Ascending aorta (tissue), 2 donors: Measurements from ENCODE around the gene CDC14A. TPM values are rescaled to one million over a fixed set of nuclear protein-coding genes. Genes with fewer than 3 reads are reported as not detected.

ENCODE experiments used
- DNase-seq, 2 donors: peaks; one replicate each; pipeline ENCODE4 v3.0.0-alpha.2; 2019; ENCODE audit warnings: low spot score in 2 of 2
- H3K27ac ChIP-seq, 2 donors: fragments of 200-600 bp; sonication (generic); one replicate each; pipeline ENCODE4 v1.5.1; 2016 to 2017; ENCODE audit warnings: mild to moderate bottlenecking in 1 of 2
- H3K27me3 ChIP-seq: fragments of 200-600 bp; sonication (generic); one replicate; pipeline ENCODE4 v1.5.1; 2017
- H3K36me3 ChIP-seq, 2 donors: fragments of 200-600 bp; sonication (generic); one replicate each; pipeline ENCODE4 v1.5.1; 2016
- H3K4me1 ChIP-seq, 2 donors: fragments of 200-600 bp; sonication (generic); one replicate each; pipeline ENCODE4 v1.5.1; 2016 to 2017; ENCODE audit warnings: mild to moderate bottlenecking in 1 of 2
- H3K4me3 ChIP-seq, 2 donors: fragments of 200-600 bp; sonication (generic); one replicate each; pipeline ENCODE4 v1.5.1; 2016 to 2017; ENCODE audit warnings: mild to moderate bottlenecking in 1 of 2
- H3K9me3 ChIP-seq, 2 donors: fragments of 200-600 bp; sonication (generic); one replicate each; pipeline ENCODE4 v1.5.1; 2016
- intact Hi-C: fragments of 100-400 bp; cut with DNase I; formaldehyde crosslinking; loops from one replicate; pipeline ENCODE4 v1.15.1; 2023
- total RNA-seq: library from RNA; depleted of rRNA; stranded (reverse); fragments of >200 nt; gene quantifications from one replicate; pipeline ENCODE4 v1.1.0, GENCODE V29; 2016
- TF ChIP-seq, protein P1 (sequence below), 3 experiments: fragments of 200-600 bp in 2 of 3; fragments of 450-650 bp in 1 of 3; sonication (generic) in 2 of 3; IDR thresholded peaks; one replicate each; pipeline ENCODE4 v1.5.1; 2016 to 2019; ENCODE audit warnings: antibody characterized with exemption in 3 of 3, mild to moderate bottlenecking in 1 of 3, moderate library complexity in 1 of 3

Gene CDC14A
- total RNA-seq, 1 donor from 2014 or later: 2.0 TPM

DNA sequence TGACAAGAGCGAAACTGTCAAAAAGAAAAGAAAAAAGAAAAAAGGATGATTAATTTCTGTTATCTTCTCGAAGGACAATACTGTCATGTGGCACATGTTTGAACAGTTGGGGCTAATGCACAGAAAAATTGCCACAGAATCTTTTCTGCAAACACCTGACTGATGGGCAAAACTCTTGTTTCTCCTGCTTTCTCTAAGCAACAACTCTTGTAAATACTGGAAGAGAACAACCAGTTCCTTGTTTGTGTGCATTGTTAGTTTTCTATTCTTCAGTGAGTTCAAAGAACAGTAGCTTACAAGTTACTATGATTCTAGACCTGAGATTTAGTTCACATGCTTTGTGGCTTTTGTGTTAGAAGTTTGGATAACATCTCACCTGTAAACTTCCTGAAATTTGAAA lies 60.7 kb downstream of the CDC14A start:
- TF ChIP-seq, protein P1, sequence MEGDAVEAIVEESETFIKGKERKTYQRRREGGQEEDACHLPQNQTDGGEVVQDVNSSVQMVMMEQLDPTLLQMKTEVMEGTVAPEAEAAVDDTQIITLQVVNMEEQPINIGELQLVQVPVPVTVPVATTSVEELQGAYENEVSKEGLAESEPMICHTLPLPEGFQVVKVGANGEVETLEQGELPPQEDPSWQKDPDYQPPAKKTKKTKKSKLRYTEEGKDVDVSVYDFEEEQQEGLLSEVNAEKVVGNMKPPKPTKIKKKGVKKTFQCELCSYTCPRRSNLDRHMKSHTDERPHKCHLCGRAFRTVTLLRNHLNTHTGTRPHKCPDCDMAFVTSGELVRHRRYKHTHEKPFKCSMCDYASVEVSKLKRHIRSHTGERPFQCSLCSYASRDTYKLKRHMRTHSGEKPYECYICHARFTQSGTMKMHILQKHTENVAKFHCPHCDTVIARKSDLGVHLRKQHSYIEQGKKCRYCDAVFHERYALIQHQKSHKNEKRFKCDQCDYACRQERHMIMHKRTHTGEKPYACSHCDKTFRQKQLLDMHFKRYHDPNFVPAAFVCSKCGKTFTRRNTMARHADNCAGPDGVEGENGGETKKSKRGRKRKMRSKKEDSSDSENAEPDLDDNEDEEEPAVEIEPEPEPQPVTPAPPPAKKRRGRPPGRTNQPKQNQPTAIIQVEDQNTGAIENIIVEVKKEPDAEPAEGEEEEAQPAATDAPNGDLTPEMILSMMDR (IDR thresholded peaks at IDR 0.05): no peak
- H3K27ac ChIP-seq: no peak overlapping the region

DNA sequence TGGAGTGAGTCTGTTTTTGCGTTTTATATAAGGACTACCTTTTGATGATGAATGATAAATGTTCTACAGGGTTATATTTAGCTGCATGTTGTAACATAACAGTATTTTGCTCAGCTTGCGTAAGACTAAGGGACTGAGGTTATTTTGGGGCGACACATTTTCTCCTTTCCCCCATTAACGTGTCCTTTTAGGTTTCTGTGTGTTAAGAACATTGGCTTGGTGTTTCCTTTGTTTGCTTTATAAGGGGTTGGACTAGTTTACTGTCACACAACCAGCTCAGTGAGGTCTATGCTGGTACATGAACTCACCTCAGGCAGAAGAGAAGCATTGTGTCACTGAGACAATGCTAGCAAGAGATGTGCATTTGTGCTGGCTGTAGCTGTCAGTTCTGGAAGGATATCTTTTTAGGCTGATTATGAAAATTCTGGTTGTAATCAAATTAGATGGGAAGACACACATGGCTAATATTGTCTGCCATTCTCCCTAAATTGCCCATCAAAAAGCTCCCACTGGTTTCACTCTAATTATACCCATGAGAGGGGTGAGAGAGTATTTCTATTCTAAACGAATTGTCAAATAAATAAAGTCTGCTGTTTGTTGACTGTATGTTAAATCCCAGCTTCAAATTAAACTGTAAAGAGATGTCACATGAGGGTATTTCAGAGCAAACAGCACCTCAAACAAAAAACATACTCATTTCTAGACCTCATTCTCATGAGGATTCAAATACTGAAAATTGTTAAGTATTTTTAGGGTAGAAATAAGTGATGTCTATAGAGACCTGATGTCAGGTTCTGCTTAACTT lies 62.6 kb downstream of the CDC14A start:
- H3K9me3 ChIP-seq: no peaks in the 10 kb centered on the region
- TF ChIP-seq, protein P1 (IDR thresholded peaks at IDR 0.05): no peak
- H3K36me3 ChIP-seq: no peaks in the 10 kb centered on the region
- no peaks in the 10 kb centered on the region for H3K27me3 ChIP-seq
- no peak overlapping the region for H3K4me3 ChIP-seq
- DNase-seq: no peak
- H3K27ac ChIP-seq: no peak overlapping the region
- H3K4me1 ChIP-seq: no peaks in the 10 kb centered on the region
- intact Hi-C loops: no loop called here

More for the DNA sequence above, 60.7 kb downstream of the CDC14A start:
- no peaks in the 10 kb centered on the region for H3K4me1 ChIP-seq
- DNase-seq: no peak
- no peaks in the 10 kb centered on the region for H3K27me3 ChIP-seq
- no peaks in the 10 kb centered on the region for H3K9me3 ChIP-seq
- intact Hi-C loops: no loop called here
- no peaks in the 10 kb centered on the region for H3K36me3 ChIP-seq
- no peak overlapping the region for H3K4me3 ChIP-seq

DNA sequence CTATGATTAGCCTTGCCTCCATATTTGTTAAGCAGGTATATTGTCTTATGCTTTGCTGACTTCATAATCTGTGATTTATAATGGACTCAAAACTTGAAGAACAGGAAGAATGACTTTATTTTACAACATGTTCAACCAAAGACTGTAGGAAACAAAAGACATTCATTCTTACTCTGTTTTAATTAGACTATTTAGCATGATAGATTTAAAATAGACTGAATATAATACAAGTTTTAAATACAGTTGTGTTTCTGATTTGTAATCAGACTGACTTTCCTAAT lies 63.1 kb downstream of the CDC14A start:
- H3K4me1 ChIP-seq: no peaks in the 10 kb centered on the region
- TF ChIP-seq, protein P1 (IDR thresholded peaks at IDR 0.05): no peak
- H3K27me3 ChIP-seq: no peaks in the 10 kb centered on the region
- H3K4me3 ChIP-seq: no peak overlapping the region
- DNase-seq: no peak
- intact Hi-C loops: no loop called here
- no peak overlapping the region for H3K27ac ChIP-seq
- H3K9me3 ChIP-seq: no peaks in the 10 kb centered on the region
- H3K36me3 ChIP-seq: no peaks in the 10 kb centered on the region

DNA sequence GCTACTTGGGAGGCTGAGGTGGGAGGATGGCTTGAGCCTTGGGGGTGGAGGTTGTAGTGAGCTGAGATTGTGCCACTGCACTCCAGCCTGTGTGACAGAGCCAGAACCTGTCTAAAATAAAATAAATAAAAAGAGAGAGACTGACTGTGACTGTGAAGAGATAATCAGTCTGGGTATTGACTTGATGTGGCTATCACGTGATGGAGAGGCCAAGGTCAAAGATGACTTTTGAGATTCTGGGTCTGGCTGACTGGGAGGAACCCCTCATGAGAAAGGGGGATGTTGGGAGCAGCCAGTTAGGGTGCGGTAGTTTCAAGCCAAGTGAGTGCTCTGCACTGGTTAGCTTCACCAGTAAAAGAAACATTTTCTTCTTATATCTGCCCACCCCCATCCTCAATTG lies 66.8 kb downstream of the CDC14A start:
- H3K4me3 ChIP-seq: no peak overlapping the region
- no peaks in the 10 kb centered on the region for H3K36me3 ChIP-seq
- intact Hi-C loops: no loop called here
- no peaks in the 10 kb centered on the region for H3K9me3 ChIP-seq
- H3K27me3 ChIP-seq: no peaks in the 10 kb centered on the region
- no peak overlapping the region for H3K27ac ChIP-seq
- H3K4me1 ChIP-seq: no peaks in the 10 kb centered on the region
- TF ChIP-seq, protein P1 (IDR thresholded peaks at IDR 0.05): no peak
- no peak for DNase-seq

DNA sequence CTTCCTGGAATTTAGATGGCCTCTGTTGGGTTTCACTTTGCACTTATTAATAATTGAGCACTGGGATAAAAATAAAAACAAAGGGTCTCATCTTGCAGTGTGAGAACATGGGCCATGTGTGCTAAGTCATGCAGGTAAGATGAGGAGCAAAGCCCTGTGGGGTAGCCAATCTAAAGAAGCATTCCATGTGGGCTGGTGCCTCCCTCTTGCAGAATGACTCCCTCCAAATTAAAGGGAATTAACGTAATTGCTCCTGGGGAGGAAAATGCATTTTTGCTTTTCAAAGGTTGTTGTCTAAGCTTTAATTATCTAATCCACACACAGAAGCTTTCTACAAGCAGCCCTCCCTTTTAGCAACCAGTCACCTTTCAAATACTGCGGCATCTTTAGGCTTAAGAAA lies 69.8 kb downstream of the CDC14A start:
- H3K36me3 ChIP-seq: no peaks in the 10 kb centered on the region
- intact Hi-C loops: no loop called here
- no peaks in the 10 kb centered on the region for H3K9me3 ChIP-seq
- no peak overlapping the region for H3K27ac ChIP-seq
- DNase-seq: no peak
- H3K4me3 ChIP-seq: no peak overlapping the region
- TF ChIP-seq, protein P1 (IDR thresholded peaks at IDR 0.05): no peak
- H3K4me1 ChIP-seq: no peaks in the 10 kb centered on the region
- no peaks in the 10 kb centered on the region for H3K27me3 ChIP-seq
